Measurements from ENCODE around the gene NANOS2.

NANOS2 gene

GRCh38 chr19:45927565-45928261 is 13.1 kb upstream of the NANOS2 start:
- H3K27ac ChIP-seq = peak overlapping the region; percentile 63
- TF ChIP-seq CTCF (conservative IDR thresholded peaks at IDR 0.05) (no peak), ZFX (IDR thresholded peaks at IDR 0.05) (no peak)

- no peak for TF ChIP-seq ZFX (IDR thresholded peaks at IDR 0.05)
- TF ChIP-seq CTCF (conservative IDR thresholded peaks at IDR 0.05) = no peak
- no peak overlapping the region for H3K27ac ChIP-seq
Observed at GRCh38 chr19:45924891-45925447, 10.4 kb upstream of the NANOS2 start.

- no peak; the same call in 1 of the 2 replicates for TF ChIP-seq CTCF (conservative IDR thresholded peaks at IDR 0.05)
- TF ChIP-seq ZFX (IDR thresholded peaks at IDR 0.05) = no peak
Observed at GRCh38 chr19:45922281-45922680, 7.7 kb upstream of the NANOS2 start.

GRCh38 chr19:45920458-45920857 is 5.9 kb upstream of the NANOS2 start:
- TF ChIP-seq CTCF (conservative IDR thresholded peaks at IDR 0.05) = no peak
- no peak overlapping the region for H3K27ac ChIP-seq

More at GRCh38 chr19:45922281-45922680, 7.7 kb upstream of the NANOS2 start:
- no peak overlapping the region for H3K27ac ChIP-seq

- no peak for TF ChIP-seq CTCF (conservative IDR thresholded peaks at IDR 0.05)
- TF ChIP-seq ZFX (IDR thresholded peaks at IDR 0.05) = no peak
- H3K27ac ChIP-seq = no peak overlapping the region
Observed at GRCh38 chr19:45919678-45920077, 5.1 kb upstream of the NANOS2 start.

GRCh38 chr19:45918721-45919120 is 4.1 kb upstream of the NANOS2 start:
- H3K27ac ChIP-seq = no peak overlapping the region
- no peak for TF ChIP-seq CTCF (conservative IDR thresholded peaks at IDR 0.05)
- no peak for TF ChIP-seq ZFX (IDR thresholded peaks at IDR 0.05)

GRCh38 chr19:45917421-45918091 is 3.0 kb upstream of the NANOS2 start:
- TF ChIP-seq CTCF (conservative IDR thresholded peaks at IDR 0.05) (no peak), ZFX (IDR thresholded peaks at IDR 0.05) (no peak)
- no peak overlapping the region for H3K27ac ChIP-seq

All from C4-2B (cell line).